Measurements from ENCODE around the gene CYP2S1. TPM values are rescaled to one million over a fixed set of nuclear protein-coding genes. Genes with fewer than 3 reads are reported as not detected.

Gene CYP2S1
- total RNA-seq, 1 donor from 2014 or later = 11.1 TPM

DNA sequence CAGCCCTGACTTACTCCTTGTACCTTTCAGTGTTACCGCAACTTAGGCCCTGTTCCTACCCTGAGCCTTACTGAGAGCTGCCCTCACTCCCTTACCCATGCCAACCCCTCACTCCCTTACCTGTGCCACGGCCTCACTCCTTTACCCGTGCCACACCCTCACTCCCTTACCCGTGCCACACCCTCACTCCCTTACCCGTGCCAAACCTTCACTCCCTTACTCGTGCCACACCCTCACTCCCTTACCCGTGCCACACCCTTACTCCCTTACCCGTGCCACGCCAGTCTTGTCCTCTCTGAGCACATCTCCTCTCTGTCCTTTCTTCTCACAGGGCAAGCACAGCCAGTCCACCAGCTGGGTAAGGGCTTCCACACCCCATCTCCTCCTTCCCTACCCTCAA, 46.3 kb downstream of the CYP2S1 start:
- no peaks in the 10 kb centered on the region for H3K27me3 ChIP-seq (ENCODE audit: insufficient read depth, low read length)
- no peak overlapping the region for H3K4me2 ChIP-seq (ENCODE audit: low read length)
- TF ChIP-seq, protein P1, sequence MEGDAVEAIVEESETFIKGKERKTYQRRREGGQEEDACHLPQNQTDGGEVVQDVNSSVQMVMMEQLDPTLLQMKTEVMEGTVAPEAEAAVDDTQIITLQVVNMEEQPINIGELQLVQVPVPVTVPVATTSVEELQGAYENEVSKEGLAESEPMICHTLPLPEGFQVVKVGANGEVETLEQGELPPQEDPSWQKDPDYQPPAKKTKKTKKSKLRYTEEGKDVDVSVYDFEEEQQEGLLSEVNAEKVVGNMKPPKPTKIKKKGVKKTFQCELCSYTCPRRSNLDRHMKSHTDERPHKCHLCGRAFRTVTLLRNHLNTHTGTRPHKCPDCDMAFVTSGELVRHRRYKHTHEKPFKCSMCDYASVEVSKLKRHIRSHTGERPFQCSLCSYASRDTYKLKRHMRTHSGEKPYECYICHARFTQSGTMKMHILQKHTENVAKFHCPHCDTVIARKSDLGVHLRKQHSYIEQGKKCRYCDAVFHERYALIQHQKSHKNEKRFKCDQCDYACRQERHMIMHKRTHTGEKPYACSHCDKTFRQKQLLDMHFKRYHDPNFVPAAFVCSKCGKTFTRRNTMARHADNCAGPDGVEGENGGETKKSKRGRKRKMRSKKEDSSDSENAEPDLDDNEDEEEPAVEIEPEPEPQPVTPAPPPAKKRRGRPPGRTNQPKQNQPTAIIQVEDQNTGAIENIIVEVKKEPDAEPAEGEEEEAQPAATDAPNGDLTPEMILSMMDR (IDR thresholded peaks at IDR 0.05; ENCODE audit: insufficient read depth, low read depth, low read length) = no peak
- no peak for TF ChIP-seq EZH2 (IDR thresholded peaks at IDR 0.05; ENCODE audit: insufficient read depth, low read length)
- no peak overlapping the region for H2AFZ ChIP-seq (ENCODE audit: low read depth, low read length)
- H3K36me3 ChIP-seq (ENCODE audit: insufficient read depth, low read length) = peaks cover 79% of the 10 kb centered on the region
- H3K4me1 Mint-ChIP-seq (ENCODE audit: low read depth, unreplicated experiment) = no peaks in the 10 kb centered on the region
- H3K4me3 ChIP-seq (ENCODE audit: insufficient read depth, low read depth, low read length) = no peak overlapping the region
- DNase-seq (ENCODE audit: low read depth) (no peak), FAIRE-seq (no peak)
- H3K4me3 Mint-ChIP-seq (ENCODE audit: unreplicated experiment) = no peak overlapping the region
- no peaks in the 10 kb centered on the region for H3K4me1 ChIP-seq (ENCODE audit: insufficient read depth, low read length)
- H4K20me1 ChIP-seq (ENCODE audit: insufficient read depth, low read length) = peaks cover 46% of the 10 kb centered on the region
- H3K79me2 ChIP-seq (ENCODE audit: insufficient read depth, low read length) = peaks cover 24% of the 10 kb centered on the region
- H3K9ac ChIP-seq (ENCODE audit: low read length) = no peak overlapping the region
- H3K36me3 Mint-ChIP-seq (ENCODE audit: low read depth, unreplicated experiment) = peaks cover 14% of the 10 kb centered on the region
- H3K27ac Mint-ChIP-seq (ENCODE audit: unreplicated experiment) = no peak overlapping the region
- H3K9me3 ChIP-seq (ENCODE audit: insufficient read depth, low read depth, low read length) = no peaks in the 10 kb centered on the region
- no peak overlapping the region for H3K27ac ChIP-seq (ENCODE audit: low read depth, low read length)
- no peaks in the 10 kb centered on the region for H3K27me3 Mint-ChIP-seq (ENCODE audit: low read depth, unreplicated experiment)
- H3K9me3 Mint-ChIP-seq (ENCODE audit: unreplicated experiment) = no peaks in the 10 kb centered on the region

DNA sequence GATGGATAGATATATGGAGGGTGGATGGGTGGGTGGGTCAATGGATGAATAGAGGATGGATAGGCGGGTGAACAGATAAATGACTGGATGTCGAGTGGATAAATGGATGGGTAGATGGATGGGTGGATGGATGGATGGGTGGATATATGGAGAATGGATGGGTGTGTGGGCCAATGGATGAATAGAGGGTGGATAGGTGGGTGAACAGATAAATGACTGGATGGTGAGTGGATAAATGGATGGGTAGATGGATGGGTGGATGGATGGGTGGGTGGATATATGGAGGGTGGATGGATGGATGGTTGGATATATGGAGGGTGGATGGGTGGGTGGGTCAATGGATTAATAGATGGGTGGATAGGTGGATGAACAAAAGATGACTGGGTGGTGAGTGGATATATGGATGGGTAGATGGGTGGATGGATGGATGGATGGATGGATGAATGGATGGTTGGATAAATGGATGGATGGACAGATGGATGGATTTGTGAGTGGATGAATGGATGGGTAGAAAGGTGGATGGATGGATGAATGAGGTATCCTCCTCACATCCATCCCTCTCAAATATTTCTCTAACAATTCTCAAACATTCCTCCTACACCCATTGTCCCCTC, 47.0 kb downstream of the CYP2S1 start:
- Histone ChIP-seq H4K20me1 (ENCODE audit: insufficient read depth, low read length) (peaks cover 41% of the 10 kb centered on the region), H3K9me3 (ENCODE audit: insufficient read depth, low read depth, low read length) (no peaks in the 10 kb centered on the region), H3K4me2 (ENCODE audit: low read length) (no peak overlapping the region), H3K27ac (ENCODE audit: low read depth, low read length) (no peak overlapping the region), H3K4me1 (ENCODE audit: insufficient read depth, low read length) (no peaks in the 10 kb centered on the region), H3K79me2 (ENCODE audit: insufficient read depth, low read length) (peaks cover 21% of the 10 kb centered on the region), H3K27me3 (ENCODE audit: insufficient read depth, low read length) (no peaks in the 10 kb centered on the region), H3K9ac (ENCODE audit: low read length) (no peak overlapping the region), H3K36me3 (ENCODE audit: insufficient read depth, low read length) (peaks cover 78% of the 10 kb centered on the region), H2AFZ (ENCODE audit: low read depth, low read length) (no peak overlapping the region), H3K4me3 (ENCODE audit: insufficient read depth, low read depth, low read length) (no peak overlapping the region)
- DNase-seq (ENCODE audit: low read depth) (no peak), FAIRE-seq (peak; percentile 13)
- H3K4me1 Mint-ChIP-seq (ENCODE audit: low read depth, unreplicated experiment) = no peaks in the 10 kb centered on the region
- H3K9me3 Mint-ChIP-seq (ENCODE audit: unreplicated experiment) = no peaks in the 10 kb centered on the region
- no peak overlapping the region for H3K27ac Mint-ChIP-seq (ENCODE audit: unreplicated experiment)
- no peak for TF ChIP-seq EZH2 (IDR thresholded peaks at IDR 0.05; ENCODE audit: insufficient read depth, low read length)
- TF ChIP-seq, protein P1 (IDR thresholded peaks at IDR 0.05; ENCODE audit: insufficient read depth, low read depth, low read length) = no peak
- H3K27me3 Mint-ChIP-seq (ENCODE audit: low read depth, unreplicated experiment) = no peaks in the 10 kb centered on the region
- H3K4me3 Mint-ChIP-seq (ENCODE audit: unreplicated experiment) = no peak overlapping the region
- H3K36me3 Mint-ChIP-seq (ENCODE audit: low read depth, unreplicated experiment) = peaks cover 11% of the 10 kb centered on the region

DNA sequence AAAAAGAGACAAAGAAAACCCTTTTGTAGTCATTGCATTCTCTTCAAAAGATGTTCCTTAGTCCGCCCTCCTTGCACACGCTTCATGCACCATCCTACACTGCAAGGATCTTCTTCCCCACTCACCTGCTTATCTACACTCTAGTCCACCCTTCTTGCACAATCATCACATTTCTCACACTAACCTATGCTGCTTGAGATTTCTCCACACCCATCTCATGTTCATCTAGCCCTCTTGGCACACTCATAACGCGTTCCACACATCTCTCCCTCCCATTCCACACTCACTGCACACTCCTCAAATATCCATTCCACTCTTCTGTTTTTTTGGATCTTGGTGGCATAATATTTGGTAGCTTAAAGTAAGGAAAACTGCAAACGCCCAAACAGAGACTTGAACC, 48.8 kb downstream of the CYP2S1 start:
- Histone ChIP-seq H3K4me2 (ENCODE audit: low read length) (no peak overlapping the region), H3K9ac (ENCODE audit: low read length) (no peak overlapping the region), H3K4me3 (ENCODE audit: insufficient read depth, low read depth, low read length) (no peak overlapping the region), H3K27ac (ENCODE audit: low read depth, low read length) (no peak overlapping the region), H3K79me2 (ENCODE audit: insufficient read depth, low read length) (peaks cover 23% of the 10 kb centered on the region), H4K20me1 (ENCODE audit: insufficient read depth, low read length) (peaks cover 37% of the 10 kb centered on the region), H3K27me3 (ENCODE audit: insufficient read depth, low read length) (no peaks in the 10 kb centered on the region), H3K36me3 (ENCODE audit: insufficient read depth, low read length) (peaks cover 82% of the 10 kb centered on the region), H3K4me1 (ENCODE audit: insufficient read depth, low read length) (no peaks in the 10 kb centered on the region), H3K9me3 (ENCODE audit: insufficient read depth, low read depth, low read length) (no peaks in the 10 kb centered on the region), H2AFZ (ENCODE audit: low read depth, low read length) (no peak overlapping the region)
- Mint-ChIP-seq H3K4me1 (ENCODE audit: low read depth, unreplicated experiment) (no peaks in the 10 kb centered on the region), H3K9me3 (ENCODE audit: unreplicated experiment) (no peaks in the 10 kb centered on the region), H3K27ac (ENCODE audit: unreplicated experiment) (no peak overlapping the region), H3K36me3 (ENCODE audit: low read depth, unreplicated experiment) (peaks cover 19% of the 10 kb centered on the region), H3K4me3 (ENCODE audit: unreplicated experiment) (no peak overlapping the region), H3K27me3 (ENCODE audit: low read depth, unreplicated experiment) (no peaks in the 10 kb centered on the region)
- FAIRE-seq (no peak), DNase-seq (ENCODE audit: low read depth) (no peak)
- TF ChIP-seq, protein P1 (IDR thresholded peaks at IDR 0.05; ENCODE audit: insufficient read depth, low read depth, low read length) = no peak
- no peak for TF ChIP-seq EZH2 (IDR thresholded peaks at IDR 0.05; ENCODE audit: insufficient read depth, low read length)
